Hypothalamus (tissue), 51 donors: ENCODE data around the gene NEURL1B.

ENCODE experiments used
- DNase-seq, 51 donors: peaks; one replicate each; lab custom pipeline; 2025; lab: John Stamatoyannopoulos, UW

The NEURL1B gene

GRCh38 chr5:172713113-172713808 lies 72.2 kb downstream of the NEURL1B start:
- peak in 41 of 51 donors; percentile 11 to 81 (median 51) for DNase-seq

GRCh38 chr5:172713809-172714490 lies 72.9 kb downstream of the NEURL1B start:
- no peak for DNase-seq

- peak in 42 of 51 donors; percentile 7 to 75 (median 48) for DNase-seq
Observed at GRCh38 chr5:172714491-172715420, 73.7 kb downstream of the NEURL1B start.

GRCh38 chr5:172715421-172715780 lies 74.3 kb downstream of the NEURL1B start:
- DNase-seq, result no peak

GRCh38 chr5:172715931-172716682 lies 75.0 kb downstream of the NEURL1B start:
- no peak for DNase-seq

- peak in 49 of 51 donors; percentile 20 to 87 (median 61) for DNase-seq
Observed at GRCh38 chr5:172716796-172717313, 75.8 kb downstream of the NEURL1B start.

- no peak for DNase-seq
Observed at GRCh38 chr5:172717481-172718195, 76.6 kb downstream of the NEURL1B start.

- DNase-seq, result no peak
Observed at GRCh38 chr5:172718527-172719114, 77.6 kb downstream of the NEURL1B start.

- DNase-seq, result no peak
Observed at GRCh38 chr5:172719211-172719610, 78.1 kb downstream of the NEURL1B start.

GRCh38 chr5:172720655-172721054 lies 79.6 kb downstream of the NEURL1B start:
- no peak for DNase-seq

- no peak for DNase-seq
Observed at GRCh38 chr5:172721455-172722326, 80.6 kb downstream of the NEURL1B start.

GRCh38 chr5:172722327-172722815 lies 81.3 kb downstream of the NEURL1B start:
- DNase-seq, result no peak

- peak in 4 of 51 donors; percentile 21 to 62 (median 42) for DNase-seq
Observed at GRCh38 chr5:172723508-172723907, 82.4 kb downstream of the NEURL1B start.

- peak in 14 of 51 donors; percentile 8 to 77 (median 22) for DNase-seq
Observed at GRCh38 chr5:172724242-172725183, 83.5 kb downstream of the NEURL1B start.

GRCh38 chr5:172725273-172725672 lies 84.2 kb downstream of the NEURL1B start:
- no peak for DNase-seq

- DNase-seq, result no peak
Observed at GRCh38 chr5:172725785-172726184, 84.7 kb downstream of the NEURL1B start.

GRCh38 chr5:172726966-172727365 lies 85.9 kb downstream of the NEURL1B start:
- DNase-seq, result no peak
